Stimulated activated CD8-positive, alpha-beta memory T cell treated with anti-CD3 and anti-CD28 coated beads, Interleukin-12 subunit alpha, Interleukin-12 subunit beta, amount 100 ng/mL, for 24 hours (primary cell): Measurements from ENCODE around the gene LAMC3.

Source experiments
- DNase-seq: peaks from one replicate; pipeline ENCODE4 v3.0.0-alpha.2; 2020; ENCODE audit errors: extremely low read depth

The LAMC3 gene

DNA sequence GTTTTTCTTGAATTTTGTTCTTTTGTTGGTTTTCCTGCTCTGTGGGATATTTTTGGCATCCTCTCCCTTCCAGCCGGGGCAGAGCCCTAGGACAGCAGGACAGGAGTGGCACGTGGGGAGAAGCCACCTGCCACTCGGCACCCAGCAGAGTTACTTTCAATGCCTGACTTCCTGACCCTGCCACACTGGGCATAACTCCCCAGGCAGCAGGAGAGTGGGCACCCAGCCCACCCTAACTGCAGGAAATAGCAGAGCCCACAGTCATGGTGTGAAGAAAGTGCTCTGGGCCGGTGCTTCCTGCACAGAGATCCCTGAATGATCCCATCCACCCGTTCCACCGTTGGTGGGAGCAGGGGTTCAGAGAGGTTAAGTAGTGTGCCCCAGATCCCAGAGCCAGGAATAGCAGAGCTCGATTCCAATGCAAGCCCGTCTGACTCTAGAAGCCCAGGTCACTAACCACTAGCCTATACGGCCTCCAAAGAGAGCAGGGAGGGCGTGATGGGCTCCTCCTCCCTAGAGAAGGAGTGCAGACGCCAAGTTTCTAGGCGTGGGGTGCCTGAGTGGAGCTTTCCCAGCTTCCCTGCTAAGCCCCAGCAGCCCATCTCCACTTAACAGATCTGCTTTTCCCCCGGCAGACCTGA, 108.3 kb downstream of the LAMC3 start:
- no peak for DNase-seq

DNA sequence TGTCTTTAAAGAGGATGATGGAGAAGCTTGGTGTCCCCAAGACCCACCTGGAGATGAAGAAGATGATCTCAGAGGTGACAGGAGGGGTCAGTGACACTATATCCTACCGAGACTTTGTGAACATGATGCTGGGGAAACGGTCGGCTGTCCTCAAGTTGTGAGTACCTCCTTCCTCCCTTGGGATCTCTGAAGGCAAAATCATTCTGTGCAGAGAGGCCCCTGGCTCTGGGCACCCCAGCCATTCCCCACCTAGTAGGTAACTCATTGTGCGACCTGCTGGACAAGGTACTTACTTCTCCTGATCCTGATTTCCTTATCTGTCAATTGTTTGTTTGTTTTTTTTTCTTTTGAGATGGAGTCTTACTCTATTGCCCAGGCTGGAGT, 108.8 kb downstream of the LAMC3 start:
- no peak for DNase-seq

DNA sequence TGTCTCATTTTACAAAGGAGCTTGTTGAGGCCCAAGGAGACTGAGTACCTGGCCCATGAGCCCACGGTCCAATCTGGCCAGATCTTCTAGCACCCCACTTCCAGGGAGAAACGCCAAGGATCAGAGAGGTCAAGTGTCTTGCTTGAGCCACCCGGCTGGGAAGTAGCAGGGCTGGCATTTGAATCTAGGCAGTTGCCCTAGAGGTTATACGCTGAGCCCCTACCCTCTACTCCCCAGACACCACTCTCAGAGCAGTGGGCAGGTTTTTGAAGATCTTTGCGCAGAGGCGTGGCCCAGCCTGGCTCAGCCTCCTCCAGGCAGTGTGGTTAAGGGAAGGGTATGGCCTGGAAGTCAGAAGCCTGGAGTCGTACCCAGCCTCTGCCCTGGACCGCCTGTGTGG, 110.6 kb downstream of the LAMC3 start:
- DNase-seq: no peak

DNA sequence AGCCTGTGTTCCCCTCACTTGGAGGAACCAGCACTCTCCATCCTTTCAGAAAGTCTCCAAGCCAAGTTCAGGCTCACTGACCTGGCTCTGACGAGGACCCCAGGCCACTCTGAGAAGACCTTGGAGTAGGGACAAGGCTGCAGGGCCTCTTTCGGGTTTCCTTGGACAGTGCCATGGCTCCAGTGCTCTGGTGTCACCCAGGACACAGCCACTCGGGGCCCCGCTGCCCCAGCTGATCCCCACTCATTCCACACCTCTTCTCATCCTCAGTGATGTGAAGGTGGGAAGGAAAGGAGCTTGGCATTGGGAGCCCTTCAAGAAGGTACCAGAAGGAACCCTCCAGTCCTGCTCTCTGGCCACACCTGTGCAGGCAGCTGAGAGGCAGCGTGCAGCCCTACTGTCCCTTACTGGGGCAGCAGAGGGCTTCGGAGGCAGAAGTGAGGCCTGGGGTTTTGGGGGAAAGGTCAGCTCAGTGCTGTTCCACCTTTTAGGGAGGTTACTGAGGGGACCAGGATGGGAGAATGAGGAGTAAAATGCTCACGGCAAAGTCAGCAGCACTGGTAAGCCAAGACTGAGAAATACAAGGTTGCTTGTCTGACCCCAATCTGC, 111.8 kb downstream of the LAMC3 start:
- no peak for DNase-seq

DNA sequence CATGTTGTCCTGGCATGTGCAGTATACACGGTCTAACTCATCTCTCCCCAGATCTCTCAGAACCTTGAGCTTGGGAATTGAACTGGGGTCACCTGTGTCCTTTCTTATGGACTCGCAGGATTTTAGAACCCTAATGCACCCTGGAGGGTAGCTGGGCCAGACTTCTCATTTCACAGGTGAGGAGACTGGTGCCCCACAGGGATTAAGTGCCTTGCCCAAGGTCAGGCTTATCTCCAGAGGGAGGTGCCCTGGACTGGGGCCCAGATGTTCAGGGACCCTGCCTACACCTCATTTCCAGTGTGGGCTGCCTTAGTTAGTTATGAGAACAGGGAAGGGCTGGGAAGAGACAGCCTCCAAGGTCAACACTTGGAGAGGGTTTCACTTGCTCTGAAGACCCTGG, 112.4 kb downstream of the LAMC3 start:
- DNase-seq: no peak

DNA sequence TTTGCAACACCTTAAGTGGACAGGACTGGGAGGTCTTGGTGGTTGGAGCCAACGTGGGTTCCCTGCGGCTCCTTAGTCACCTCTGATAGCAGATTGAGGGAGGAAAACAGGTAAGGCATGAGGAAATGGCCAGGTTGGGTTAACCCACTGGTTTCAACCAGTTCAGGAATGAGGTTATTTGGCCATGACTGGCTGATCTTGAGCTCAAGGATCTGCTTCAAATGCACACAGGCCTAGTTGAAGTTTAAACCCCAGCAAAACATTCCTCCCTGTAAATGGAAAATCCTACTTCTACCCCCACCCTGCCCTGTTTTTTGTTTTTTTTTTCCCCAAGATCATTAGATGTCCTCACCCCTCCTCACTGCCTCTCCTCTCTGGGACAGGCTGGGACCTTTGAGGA, 113.2 kb downstream of the LAMC3 start:
- no peak for DNase-seq

DNA sequence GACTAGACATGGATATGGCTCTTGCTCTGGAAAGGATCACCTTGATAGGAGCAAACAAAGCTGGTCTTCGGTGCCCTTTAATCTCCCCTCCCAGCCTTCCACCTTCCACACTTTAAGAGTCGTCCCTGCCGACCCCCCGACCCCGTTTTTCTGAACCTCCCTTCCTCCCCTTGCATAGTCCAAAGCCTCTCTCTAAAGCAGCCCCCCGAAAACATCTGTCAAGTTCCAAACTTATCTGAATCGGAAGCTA, 116.0 kb downstream of the LAMC3 start:
- DNase-seq: no peak

DNA sequence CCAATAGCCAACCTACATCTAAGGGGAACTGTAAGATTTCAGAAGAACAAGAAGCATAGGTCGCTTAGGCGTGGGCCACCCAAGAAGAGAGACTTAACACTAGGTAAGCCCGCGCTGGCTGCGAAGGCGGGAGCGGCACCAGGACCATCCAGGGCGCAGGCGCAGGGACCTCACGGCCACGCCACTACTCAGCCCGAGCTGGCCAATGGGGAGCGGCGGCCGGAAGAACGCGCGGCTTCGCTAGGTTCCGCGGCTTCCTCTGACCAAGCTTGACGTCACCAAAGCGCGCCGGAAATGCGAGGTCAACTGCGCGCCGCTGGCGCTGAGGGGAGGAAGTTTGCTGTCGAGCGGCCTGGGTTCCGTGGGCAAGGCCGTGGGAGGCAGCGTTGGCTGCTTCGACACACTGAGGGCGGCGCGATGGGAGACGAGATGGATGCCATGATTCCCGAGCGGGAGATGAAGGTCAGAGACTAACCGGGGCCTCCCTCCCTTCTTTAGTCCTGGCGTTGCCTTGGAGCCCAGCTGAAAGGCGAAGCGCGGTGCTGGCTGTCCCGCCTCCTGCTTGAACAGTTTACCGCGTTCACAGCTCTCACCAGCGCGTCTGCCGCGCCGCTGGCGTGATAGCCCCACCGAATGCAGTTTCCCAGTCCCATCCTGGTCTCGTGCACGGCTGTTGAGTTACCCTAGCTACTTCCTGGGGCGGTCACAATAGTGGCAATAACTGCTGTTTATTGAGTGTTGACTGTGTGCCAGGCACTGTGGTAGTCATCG, 116.5 kb downstream of the LAMC3 start, which contains the start of gene NUP214:
Gene NUP214 (plus strand): TSS at position 299 of the 771 bp plus-strand sequence. CDS start 119 bp downstream, at position 418.
- DNase-seq: peak; percentile 98

DNA sequence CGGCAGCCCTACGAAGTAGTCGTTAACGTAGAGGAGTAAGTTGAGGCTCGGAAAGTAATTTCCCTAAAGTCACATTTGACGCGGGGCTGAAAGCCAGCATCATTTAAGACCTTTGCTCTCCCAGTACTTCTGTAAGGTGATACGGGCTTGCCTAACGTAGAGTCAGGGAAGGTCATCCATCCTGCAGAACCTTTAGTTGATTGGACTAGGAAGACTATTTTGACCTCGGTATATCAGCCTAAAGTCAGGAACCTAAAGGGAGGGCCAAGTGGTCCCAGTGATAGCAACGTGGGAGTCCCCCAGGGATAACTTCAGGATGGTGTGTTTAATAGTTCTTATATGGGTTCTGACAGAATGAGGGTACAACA, 117.1 kb downstream of the LAMC3 start:
- DNase-seq: no peak

DNA sequence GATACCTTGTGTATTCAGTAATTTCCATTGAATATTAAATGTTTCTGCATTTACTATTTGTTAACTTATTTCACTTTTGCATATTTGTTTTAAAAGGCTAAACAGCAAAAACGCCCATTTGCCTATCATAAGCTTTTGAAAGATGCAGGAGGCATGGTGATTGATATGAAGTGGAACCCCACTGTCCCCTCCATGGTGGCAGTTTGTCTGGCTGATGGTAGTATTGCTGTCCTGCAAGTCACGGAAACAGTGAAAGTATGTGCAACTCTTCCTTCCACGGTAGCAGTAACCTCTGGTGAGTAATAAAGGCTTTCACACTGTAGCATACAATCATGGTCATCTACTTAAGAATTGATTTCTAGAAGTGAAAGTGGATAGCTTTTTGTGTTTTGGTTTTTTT, 120.2 kb downstream of the LAMC3 start:
- DNase-seq: no peak

DNA sequence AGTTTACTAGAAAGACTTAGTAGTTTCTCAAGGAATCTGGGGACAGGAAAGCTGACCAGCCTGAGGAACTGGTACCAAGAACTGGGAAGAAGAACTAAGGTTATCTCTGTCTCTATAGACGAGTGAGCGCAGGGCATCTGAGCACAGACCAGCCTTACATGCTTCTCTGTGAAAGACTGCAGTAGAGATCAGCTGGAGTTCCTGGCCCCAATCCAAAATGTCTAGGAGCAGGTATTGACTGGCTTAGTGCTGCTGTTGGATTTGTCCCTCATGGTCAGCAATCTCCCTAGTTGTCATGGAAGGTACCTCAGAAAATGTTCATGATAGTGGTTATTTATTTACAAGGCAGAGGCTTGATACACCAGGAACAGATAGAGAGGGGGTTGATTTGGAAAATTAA, 129.7 kb downstream of the LAMC3 start:
- DNase-seq: no peak

DNA sequence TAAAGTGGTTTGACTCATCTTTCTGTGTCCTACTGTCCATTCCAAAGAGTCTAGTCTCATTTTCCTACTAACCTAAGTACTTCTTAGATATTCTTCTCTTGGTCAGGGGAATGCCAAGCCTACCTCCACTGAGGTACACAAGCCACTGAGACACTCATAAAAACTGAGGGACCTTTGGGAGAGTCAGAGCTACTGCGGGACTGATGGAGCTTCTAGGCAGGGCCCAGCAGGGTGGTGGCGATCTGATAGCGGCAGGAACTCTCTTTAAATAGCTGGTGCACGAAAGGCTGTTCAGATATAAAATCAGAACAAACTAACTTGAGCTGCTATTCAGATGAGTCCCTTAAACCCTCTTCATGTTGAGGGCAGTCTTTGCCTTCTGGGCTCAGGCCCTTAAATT, 131.1 kb downstream of the LAMC3 start:
- no peak for DNase-seq

DNA sequence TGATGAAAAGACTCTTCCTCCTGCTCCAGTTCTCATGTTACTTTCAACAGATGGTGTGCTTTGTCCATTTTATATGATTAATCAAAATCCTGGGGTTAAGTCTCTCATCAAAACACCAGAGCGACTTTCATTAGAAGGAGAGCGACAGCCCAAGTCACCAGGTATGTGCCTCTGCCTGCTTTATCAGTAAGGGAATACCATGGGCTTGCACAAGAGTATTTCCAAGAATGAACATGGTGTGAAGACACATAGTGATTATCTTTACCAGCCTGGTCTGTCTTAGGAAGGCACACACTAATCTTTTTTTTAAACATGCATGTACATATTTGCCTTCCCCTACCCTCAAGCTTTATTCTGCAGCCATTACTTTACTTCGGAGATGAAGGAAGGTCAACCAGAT, 131.6 kb downstream of the LAMC3 start:
- DNase-seq: no peak

DNA sequence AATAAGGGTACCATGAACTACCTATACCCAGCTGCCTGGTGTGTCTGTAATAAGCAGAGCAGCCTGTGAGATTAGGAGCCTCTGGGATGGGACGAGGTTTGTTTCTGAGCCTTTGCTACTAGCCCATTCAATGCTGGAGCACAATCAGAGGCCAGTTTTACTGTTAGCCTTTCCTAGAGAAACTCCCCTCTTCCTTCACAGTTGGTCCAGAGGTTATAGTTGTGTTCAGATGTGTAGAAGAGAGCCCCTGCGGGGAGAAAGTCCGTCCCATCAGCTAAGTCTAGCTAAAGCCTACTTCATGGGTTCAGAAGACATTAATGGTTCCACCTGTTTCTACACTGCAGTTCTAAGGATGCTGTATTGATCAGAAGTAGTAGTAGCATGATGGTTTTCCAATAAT, 133.2 kb downstream of the LAMC3 start:
- DNase-seq: no peak
